GM21447 (cell line): ENCODE measurements around the gene CERCAM.
"Not testable (repeated sequence)": the region's sequence is repeated elsewhere in the genome, so short reads cannot be mapped to it uniquely, and the experiment has no call there.

ENCODE experiments used
- ATAC-seq: cut with Tn5 transposase; IDR thresholded peaks from one replicate; pipeline ENCODE4 v1.9.1; 2021; ENCODE audit not compliant: unreplicated experiment

CERCAM gene

GRCh38 chr9:128392302-128393144, 28.1 kb upstream of the CERCAM start:
- no peak for ATAC-seq

DNA sequence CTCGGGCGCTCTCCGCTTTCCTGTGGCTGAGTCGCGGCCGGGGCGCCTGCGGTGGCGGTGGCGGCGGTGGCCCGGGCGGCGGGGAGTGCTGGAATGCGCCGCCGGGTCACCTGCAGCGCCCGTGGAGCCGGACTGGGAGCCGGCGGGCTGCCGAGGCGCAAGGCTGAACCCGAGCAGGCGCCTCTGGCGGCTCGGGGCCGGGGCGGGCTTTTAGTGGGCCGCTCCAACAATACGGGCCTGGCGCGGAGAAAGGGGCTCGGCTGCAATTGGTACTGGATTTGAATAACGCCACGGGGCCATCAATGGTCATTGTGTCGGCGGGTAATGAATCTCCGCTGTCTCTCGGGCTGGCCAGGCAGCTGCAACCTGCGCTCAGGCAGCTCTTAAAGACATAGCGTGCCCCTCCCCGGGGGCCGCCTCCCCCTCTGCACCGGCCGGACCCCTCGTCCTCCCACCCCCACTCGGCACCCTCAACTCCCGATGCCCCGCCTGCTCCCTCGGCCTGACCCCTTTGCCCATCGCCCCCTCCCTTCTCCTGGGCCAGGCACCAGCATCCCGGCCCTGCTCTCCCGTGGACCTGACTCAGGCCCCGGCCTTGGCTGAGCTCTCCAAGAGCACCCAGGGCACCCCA, 27.4 kb upstream of the CERCAM start:
- ATAC-seq: no peak

DNA sequence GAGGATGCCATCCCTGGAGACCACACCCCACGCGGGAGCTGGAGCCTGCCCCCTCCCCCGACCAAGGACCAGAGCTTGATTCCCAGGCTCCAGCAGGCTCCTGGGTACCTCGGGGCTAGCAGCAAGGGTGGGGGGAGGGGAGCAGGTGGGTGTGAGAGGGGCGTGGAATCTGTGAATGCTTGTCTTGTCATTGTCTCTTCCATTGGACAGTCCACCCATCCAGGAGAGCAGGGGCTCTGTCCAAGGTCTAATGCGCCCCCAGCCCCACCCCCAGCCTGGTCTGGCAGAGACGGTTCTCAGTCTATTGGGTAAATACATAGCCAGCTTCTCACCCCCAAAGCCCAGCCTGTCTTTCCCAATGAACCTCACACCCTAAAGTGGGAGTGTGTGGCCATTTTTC, 26.7 kb upstream of the CERCAM start:
- no peak for ATAC-seq

DNA sequence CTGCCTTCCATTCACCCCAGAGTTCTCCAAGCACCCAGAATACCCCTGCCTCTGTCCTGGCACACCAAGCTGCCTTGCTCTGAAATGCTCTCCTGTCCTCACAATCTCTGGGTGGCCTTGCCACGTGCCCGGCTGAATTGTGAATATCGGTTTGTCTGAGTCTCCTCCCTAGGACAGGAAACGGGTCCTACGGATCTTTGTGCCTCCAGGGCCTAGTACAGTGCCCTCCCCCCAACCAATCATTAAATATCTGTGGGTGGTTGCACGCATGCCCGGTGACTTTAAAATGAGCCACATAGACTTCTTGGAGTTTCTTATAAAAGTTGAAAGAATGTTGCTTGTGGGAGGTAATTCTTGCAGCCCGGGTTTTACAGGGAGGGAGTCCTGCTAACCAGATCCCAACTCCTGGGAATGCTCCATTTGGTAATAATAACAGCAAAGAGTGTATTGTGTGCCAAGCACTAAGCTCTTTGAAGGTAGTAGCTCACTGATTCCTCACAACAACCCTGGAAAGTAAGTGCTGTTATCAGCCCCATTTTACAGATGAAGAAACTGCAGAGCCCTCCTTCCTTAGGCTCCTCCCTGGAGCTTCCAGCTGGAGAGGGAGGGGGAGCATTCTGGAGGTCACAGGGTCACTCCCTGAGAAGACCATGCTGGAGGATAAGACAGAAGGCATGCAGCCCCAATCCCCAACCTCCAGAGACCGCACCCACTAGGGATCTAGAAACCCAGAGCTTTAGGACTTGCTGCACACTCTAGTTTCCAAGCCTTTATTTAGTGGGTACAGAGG, 26.1 kb upstream of the CERCAM start:
- no peak for ATAC-seq

DNA sequence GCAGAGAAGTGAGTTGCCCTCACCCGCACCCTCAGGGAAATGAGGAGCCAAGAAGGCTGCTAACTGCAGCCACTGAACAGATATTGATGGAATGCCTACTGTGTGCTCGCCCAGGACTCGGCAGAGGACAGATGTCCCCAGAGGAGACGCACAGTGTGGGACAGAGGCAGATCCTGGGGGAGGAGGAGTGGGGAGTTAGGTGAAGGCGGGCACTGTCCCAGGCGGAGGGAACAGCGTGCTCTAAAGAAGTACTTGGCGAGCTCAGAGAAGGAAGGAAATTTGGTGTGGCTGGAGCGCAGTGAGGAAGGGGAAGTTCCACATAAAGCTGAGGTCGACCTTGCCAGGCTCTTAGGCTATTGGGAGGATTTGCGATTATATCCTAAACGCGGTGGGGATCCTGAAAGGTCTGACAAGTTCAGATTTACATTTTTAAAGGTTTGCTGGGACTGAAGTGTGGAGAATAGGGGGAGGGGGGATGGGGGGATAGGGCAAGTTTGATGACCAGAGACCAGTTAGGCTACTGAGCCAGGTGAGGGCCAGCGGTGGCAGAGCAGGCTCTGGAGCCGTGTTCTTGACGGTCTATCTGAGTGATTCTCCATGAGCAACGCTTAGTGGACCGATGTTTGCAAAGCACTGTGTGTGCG, 23.6 kb upstream of the CERCAM start:
- no peak for ATAC-seq

- no peak for ATAC-seq
These were observed 22.8 kb upstream of the CERCAM start for GRCh38 chr9:128397831-128398230.

DNA sequence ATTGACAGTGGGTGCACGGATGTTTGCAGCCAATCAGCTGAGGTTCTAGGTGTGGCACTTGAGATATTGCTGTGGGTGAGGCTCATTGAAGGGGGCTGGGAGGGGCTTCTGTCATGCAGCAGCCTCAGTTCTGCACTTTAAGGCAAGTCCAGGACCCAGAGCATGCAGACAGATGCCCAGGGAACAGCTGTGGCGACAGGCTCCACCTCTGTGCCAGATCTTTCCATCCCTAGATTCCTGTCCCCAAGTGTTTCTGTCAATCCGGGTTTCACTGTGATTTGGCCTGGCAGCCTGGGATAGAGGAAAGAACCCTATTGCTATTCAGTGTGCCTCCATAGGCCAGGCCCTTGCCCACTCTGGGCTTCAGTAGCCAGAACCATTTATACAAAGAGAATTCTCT, 20.8 kb upstream of the CERCAM start:
- no peak for ATAC-seq

DNA sequence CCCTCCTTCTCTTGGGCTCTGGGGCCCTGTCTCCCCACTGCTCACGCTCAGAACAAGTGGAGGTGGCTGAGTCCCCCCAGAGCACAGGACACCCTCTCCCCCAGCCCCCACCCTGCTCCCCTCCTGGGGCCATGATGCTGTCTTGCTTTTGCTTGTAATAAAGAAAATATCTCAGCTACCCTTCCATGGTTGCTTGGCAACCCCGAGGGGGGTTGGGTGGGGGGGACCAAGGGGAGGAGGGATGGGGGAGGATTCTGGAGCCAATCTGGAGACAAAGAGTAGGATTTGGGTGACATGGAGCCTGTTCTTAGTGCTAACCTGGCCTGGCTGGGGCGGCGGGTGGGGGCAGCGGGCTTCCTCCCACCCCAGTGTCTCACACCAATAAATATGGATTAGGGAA, 16.1 kb upstream of the CERCAM start:
- ATAC-seq: no peak

- ATAC-seq: no peak
These were observed 15.4 kb upstream of the CERCAM start for GRCh38 chr9:128405077-128405779.

DNA sequence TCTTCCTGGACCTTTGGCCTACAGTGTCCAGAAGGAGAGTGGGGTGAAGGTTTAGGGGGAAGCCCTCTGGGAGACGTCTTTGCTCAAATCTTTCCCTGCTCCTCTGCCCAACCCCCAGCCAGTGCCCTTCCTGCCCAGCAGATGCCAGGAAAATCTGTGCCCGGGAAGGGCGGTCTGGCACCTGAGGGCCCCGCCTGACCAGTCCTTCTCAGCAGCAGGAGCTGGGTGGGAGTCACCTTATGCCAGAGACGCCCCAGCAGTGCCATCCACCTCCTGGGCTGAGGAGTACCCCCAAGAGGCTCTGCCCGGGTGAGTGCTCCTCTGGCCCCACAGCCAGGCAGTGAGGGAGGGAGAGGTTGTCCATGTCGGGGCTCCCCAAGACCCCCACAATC, 14.9 kb upstream of the CERCAM start:
- ATAC-seq: no peak

DNA sequence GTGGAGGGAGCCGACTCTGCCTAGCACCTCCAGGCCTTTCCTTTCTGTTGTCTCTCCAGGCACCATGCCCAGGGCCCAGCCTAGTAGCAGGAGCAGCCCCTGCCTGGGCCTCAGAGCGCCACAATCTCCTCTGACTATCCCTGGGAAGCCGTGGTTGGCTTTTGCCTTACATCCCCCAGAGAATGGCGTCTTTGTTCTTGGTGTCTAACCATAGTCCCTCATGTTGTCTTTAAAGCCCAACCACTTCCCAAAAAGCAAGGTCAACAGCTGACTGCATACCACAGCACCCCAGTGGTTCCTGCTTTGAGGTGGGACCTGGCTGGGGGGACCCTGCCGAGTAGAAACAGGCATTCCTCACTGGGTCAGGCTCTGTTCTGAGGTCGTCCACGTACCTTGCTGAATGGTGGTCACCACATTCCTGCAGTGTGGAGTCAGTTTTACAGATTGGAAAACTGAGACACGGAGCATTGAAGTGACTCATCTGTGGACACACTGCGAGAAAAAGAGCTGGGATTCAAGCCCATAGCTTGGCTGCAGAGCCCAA, 13.7 kb upstream of the CERCAM start:
- no peak for ATAC-seq

DNA sequence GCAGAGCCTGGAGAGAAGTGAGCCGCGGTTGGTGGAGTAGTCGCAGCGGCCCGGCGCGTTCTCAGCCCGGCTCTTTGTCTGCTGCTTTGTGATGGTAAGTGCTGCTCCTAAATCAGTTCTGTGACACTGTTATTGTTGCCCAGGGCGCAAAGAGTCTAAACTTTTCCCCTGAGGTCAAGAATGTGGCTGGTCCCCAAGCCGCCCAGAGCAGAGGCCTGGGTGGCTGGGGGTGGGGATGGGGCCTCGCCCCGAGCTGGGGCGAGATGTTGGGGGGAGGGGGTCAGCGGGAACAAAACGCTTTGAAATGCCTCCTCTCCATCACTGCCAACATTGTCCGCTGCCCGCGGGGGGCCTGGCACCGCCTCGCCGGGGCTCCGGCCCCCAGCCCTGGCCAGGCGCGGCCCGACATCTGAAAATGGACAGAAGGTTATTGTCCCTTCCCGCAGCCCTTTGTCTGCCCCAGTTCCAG, 11.7 kb upstream of the CERCAM start:
- ATAC-seq: no peak

GRCh38 chr9:128409450-128409849, 11.2 kb upstream of the CERCAM start:
- no peak for ATAC-seq

DNA sequence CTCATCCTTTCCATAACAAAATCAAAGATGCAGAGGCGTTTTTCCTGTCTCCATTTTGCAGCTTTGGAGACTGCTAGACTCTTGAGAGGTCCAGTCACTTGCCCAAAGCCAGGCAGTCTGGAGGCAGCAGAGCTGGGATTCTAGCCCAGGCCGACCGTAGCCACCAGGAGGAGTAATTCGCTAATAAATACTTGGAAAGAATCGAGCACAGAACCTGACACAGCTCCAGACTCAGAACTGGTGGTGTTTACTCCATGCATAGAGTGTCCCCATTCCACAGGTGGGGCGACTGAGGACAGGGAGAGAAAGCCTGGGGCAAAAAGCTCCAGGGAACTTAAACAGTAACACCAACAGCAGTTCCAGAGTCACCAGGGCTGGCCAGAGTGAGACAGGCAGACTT, 10.7 kb upstream of the CERCAM start:
- ATAC-seq: no peak

DNA sequence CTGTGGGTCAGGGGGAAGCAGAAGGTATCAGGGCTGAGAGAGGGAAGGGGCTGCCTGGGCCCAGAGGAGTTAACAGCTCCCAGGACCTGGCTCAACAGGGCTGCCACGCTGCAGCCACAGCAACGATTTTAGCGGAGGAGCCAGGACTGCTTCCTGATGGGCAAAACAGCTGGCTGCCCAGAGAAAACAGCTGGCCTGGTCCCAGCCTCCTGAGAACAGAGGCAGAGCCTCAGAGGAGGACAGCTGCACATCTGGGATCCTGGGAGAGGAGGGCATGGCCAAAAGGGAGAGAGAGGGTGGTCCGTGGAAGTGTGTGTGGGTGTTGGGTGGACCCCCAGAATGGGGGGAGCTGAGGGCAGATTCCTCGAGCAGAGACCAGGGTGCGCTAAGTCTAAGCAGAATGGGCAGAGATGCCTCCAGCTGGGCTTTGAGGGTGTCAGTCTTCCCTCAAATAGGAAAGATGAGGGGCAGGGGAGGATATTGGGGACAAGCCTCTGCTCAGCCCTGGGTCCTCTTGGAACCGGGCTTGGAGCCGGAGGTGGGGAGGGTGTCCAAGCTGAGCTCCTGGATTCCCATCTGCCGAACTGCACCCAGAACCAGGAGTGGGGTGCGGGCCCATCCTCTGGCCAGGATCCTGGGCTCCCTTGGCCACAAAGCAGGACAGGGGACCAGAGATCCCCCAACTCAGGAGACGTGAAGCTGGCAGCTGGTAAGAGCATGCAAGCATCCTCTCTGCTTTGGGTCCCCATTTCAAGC, 9.1 kb upstream of the CERCAM start:
- no peak for ATAC-seq

GRCh38 chr9:128412120-128412790, 8.4 kb upstream of the CERCAM start:
- ATAC-seq: no peak

GRCh38 chr9:128413728-128414127, 6.9 kb upstream of the CERCAM start:
- not testable (repeated sequence) for ATAC-seq

- ATAC-seq: no peak
These were observed 6.2 kb upstream of the CERCAM start for GRCh38 chr9:128414461-128414860.

DNA sequence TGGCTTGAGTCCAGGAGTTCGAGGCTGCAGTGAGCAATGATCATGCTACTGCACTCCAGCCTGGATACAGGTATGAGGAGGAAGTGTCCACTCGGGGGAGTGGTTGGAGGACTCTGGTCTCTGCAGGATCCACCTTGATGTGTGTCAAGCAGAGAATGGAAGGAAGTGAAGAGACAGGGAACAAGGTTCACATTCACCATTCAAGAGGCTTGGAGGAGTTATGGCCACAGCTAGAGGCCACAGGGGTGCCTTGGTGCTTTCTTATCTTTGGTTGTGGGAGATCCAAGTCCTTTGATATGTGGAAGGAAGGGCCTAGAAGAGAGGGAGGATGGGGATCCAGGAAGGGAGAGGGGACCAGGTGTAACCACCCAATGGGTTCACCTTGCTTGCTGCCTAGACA, 5.4 kb upstream of the CERCAM start:
- no peak for ATAC-seq
